Fibroblast of skin of back (primary cell): ENCODE data around the gene NKAIN2.
A peak's percentile ranks its signal among the peaks of the same experiment; 100 is the strongest.
"Not testable (repeated sequence)": the region's sequence is repeated elsewhere in the genome, so short reads cannot be mapped to it uniquely, and the experiment has no call there.

Experiments
- DNase-seq: peaks from one replicate; pipeline ENCODE4 v3.0.0-alpha.2; 2013

Gene NKAIN2

GRCh38 chr6:124223611-124224345, 420.1 kb downstream of the NKAIN2 start:
- peak; percentile 75 for DNase-seq

- DNase-seq: peak; percentile 65
Observed at GRCh38 chr6:124226396-124226795, 422.7 kb downstream of the NKAIN2 start.

GRCh38 chr6:124233221-124233620, 429.6 kb downstream of the NKAIN2 start:
- DNase-seq: no peak

GRCh38 chr6:124234801-124235200, 431.1 kb downstream of the NKAIN2 start:
- DNase-seq: no peak

- no peak for DNase-seq
Observed at GRCh38 chr6:124237911-124238310, 434.2 kb downstream of the NKAIN2 start.

GRCh38 chr6:124238408-124238807, 434.7 kb downstream of the NKAIN2 start:
- DNase-seq: not testable (repeated sequence)

GRCh38 chr6:124254941-124255685, 451.4 kb downstream of the NKAIN2 start:
- DNase-seq: no peak

- DNase-seq: no peak
Observed at GRCh38 chr6:124260337-124260736, 456.7 kb downstream of the NKAIN2 start.

GRCh38 chr6:124269733-124270132, 466.1 kb downstream of the NKAIN2 start:
- no peak for DNase-seq

GRCh38 chr6:124273701-124274100, 470.0 kb downstream of the NKAIN2 start:
- DNase-seq: no peak

GRCh38 chr6:124282541-124282940, 478.9 kb downstream of the NKAIN2 start:
- DNase-seq: no peak

GRCh38 chr6:124283486-124283885, 479.8 kb downstream of the NKAIN2 start:
- DNase-seq: no peak

GRCh38 chr6:124285146-124285545, 481.5 kb downstream of the NKAIN2 start:
- no peak for DNase-seq

- peak; percentile 71 for DNase-seq
Observed at GRCh38 chr6:124294574-124295200, 491.0 kb downstream of the NKAIN2 start.

GRCh38 chr6:124297507-124297906, 493.8 kb downstream of the NKAIN2 start:
- DNase-seq: no peak

GRCh38 chr6:124298730-124299129, 495.1 kb downstream of the NKAIN2 start:
- DNase-seq: no peak

GRCh38 chr6:124300907-124301306, 497.2 kb downstream of the NKAIN2 start:
- DNase-seq: not testable (repeated sequence)

- DNase-seq: no peak
Observed at GRCh38 chr6:124303971-124304370, 500.3 kb downstream of the NKAIN2 start.

GRCh38 chr6:124310139-124310538, 506.5 kb downstream of the NKAIN2 start:
- no peak for DNase-seq

- DNase-seq: no peak
Observed at GRCh38 chr6:124319410-124319809, 515.7 kb downstream of the NKAIN2 start.

- no peak for DNase-seq
Observed at GRCh38 chr6:124324237-124324636, 520.6 kb downstream of the NKAIN2 start.

GRCh38 chr6:124330197-124330596, 526.5 kb downstream of the NKAIN2 start:
- no peak for DNase-seq

- no peak for DNase-seq
Observed at GRCh38 chr6:124334359-124334758, 530.7 kb downstream of the NKAIN2 start.
